ENCODE results near the gene MKLN1.

GRCh38 chr7:131328377-131329175, 900 bp downstream of the MKLN1 start:
- TF ChIP-seq ZNF8 (CRISPR knock-in tag; IDR thresholded peaks at IDR 0.05) (no peak), PATZ1 (CRISPR knock-in tag; IDR thresholded peaks at IDR 0.05; ENCODE audit: borderline replicate concordance) (no peak), GLIS3 (CRISPR knock-in tag; IDR thresholded peaks at IDR 0.05) (no peak), CSDC2 (CRISPR knock-in tag; IDR thresholded peaks at IDR 0.05) (no peak), ZFP3 (CRISPR knock-in tag; IDR thresholded peaks at IDR 0.05) (no peak), ZNF70 (CRISPR knock-in tag; IDR thresholded peaks at IDR 0.05) (0 out of 2 replicates have a peak, but pooled peaks have one; percentile 7), ARNTL (CRISPR knock-in tag; IDR thresholded peaks at IDR 0.05; ENCODE audit: borderline replicate concordance, low read depth) (no peak), OSR1 (CRISPR knock-in tag; IDR thresholded peaks at IDR 0.05) (no peak), ZC3H10 (CRISPR knock-in tag; IDR thresholded peaks at IDR 0.05) (no peak), CSRNP3 (CRISPR knock-in tag; IDR thresholded peaks at IDR 0.05) (no peak), PPARA (CRISPR knock-in tag; IDR thresholded peaks at IDR 0.05; ENCODE audit: borderline replicate concordance) (no peak), ESRRG (CRISPR knock-in tag; IDR thresholded peaks at IDR 0.05) (no peak), ISL1 (CRISPR knock-in tag; IDR thresholded peaks at IDR 0.05) (no peak)

All from SK-N-SH treated with all-trans-retinoic acid at 6 μM for 48 hours (cell line).